ENCODE measurements around the gene FHL3. TPM values are rescaled to one million over a fixed set of nuclear protein-coding genes. Genes with fewer than 3 reads are reported as not detected.

FHL3 gene
- total and polyA plus RNA-seq, 2 of the 8 experiments (the other 6 are each of a cell fraction or from before 2014, with no cell fraction given), result 14.3 to 35.6 TPM

DNA sequence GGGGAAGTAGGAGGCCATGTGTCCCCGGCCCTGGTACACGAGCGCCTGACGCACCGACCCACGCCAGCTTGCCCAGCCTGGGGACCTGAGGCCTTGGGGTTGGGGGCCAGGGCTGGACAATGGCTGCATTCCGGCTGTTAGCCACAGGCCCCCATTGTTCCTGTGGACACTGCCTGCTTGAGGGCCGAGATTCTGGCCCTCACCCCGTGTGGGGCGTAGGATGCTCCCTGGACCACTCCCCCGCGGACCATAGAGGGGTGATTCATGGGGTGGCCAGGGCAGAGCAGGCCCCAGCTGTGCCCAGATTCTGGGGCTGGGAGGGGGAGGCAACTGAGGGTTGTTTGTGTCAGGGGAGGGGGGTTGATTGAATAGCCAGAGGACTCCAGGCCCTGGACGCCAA, 29.6 kb upstream of the FHL3 start:
- Histone ChIP-seq H3K23ac (ENCODE audit: insufficient read length) (no peak overlapping the region), H2BK15ac (ENCODE audit: low read length) (no peak overlapping the region), H3K9ac (replicated peaks in 1 of 4; ENCODE audit: extremely low read depth in 1 of 4, low read depth in 3 of 4, low read length in 3 of 4) (no peak overlapping the region), H3K4ac (replicated peaks; ENCODE audit: insufficient read length, low read depth, low read length) (no peak overlapping the region), H4K91ac (replicated peaks; ENCODE audit: insufficient read length, low read length) (no peak overlapping the region), H4K5ac (ENCODE audit: insufficient read length, low read depth, low read length) (no peak overlapping the region), H2BK120ac (replicated peaks; ENCODE audit: low read depth, low read length) (no peak overlapping the region), H3K18ac (ENCODE audit: extremely low read depth, low read length) (no peak overlapping the region), H3K14ac (ENCODE audit: insufficient read length) (no peak overlapping the region), H3K27ac (ENCODE audit: low read depth, low read length) (no peak overlapping the region), H3K36me3 (ENCODE audit: control insufficient read depth in 2 of 4, insufficient read depth in 4 of 4, low read length in 3 of 4) (no peaks in the 10 kb centered on the region), H2BK12ac (ENCODE audit: low read depth, low read length) (no peak overlapping the region), H3K27me3 (replicated peaks in 1 of 4; ENCODE audit: control insufficient read depth in 3 of 4, extremely low read depth in 1 of 4, insufficient read depth in 3 of 4, low read length in 3 of 4) (no peaks in the 10 kb centered on the region), H4K8ac (ENCODE audit: extremely low read depth, insufficient read depth, low read length) (no peak overlapping the region), H2BK5ac (ENCODE audit: low read depth, low read length) (no peak overlapping the region), H3K4me2 (ENCODE audit: insufficient read depth in 1 of 2, low read depth in 2 of 2, low read length in 2 of 2) (no peak overlapping the region), H2AFZ (ENCODE audit: low read length) (no peak overlapping the region), H3K4me3 (ENCODE audit: extremely low read depth in 1 of 4, insufficient read depth in 2 of 4, low read depth in 3 of 4, low read length in 4 of 4) (no peak overlapping the region), H2AK5ac (ENCODE audit: low read depth, low read length) (peak overlapping the region; percentile 39; the same call in 1 of the 2 replicates), H3K56ac (replicated peaks; ENCODE audit: insufficient read length, low read depth, low read length) (no peak overlapping the region), H4K20me1 (replicated peaks in 1 of 2; ENCODE audit: control insufficient read depth in 1 of 2, insufficient read depth in 2 of 2, low read length in 2 of 2) (no peaks in the 10 kb centered on the region), H3K79me2 (ENCODE audit: control insufficient read depth in 1 of 2, insufficient read depth in 2 of 2, low read length in 2 of 2) (no peaks in the 10 kb centered on the region), H3K23me2 (ENCODE audit: low read depth, low read length) (no peaks in the 10 kb centered on the region; the same call in 1 of the 2 replicates), H3K9me3 (ENCODE audit: insufficient read depth in 2 of 2, low read depth in 1 of 2, low read length in 1 of 2) (no peaks in the 10 kb centered on the region; a peak in 1 of 4 replicates), H2BK20ac (ENCODE audit: low read length) (no peak overlapping the region), H3K4me1 (replicated peaks in 1 of 4; ENCODE audit: control insufficient read depth in 3 of 4, insufficient read depth in 4 of 4, low read length in 3 of 4) (peaks cover 7 to 11% (median 10%) of the 10 kb centered on the region in 4 experiments), H3K79me1 (ENCODE audit: low read depth, low read length) (no peaks in the 10 kb centered on the region)
- POLR2A ChIA-PET (ENCODE audit: partially characterized antibody), result interaction anchor here (1.2 to 1.9 kb wide), 2 partner anchors 12 to 399 kb away, joined by 4 to 5 read pairs; partner anchors contain the start of gene POU3F1
- FAIRE-seq (no peak), DNase-seq (ENCODE audit: low read depth in 1 of 2, low spot score in 2 of 2) (no peak)
- WGBS, 2 experiments (ENCODE audit: extremely low coverage in 1 of 2, insufficient coverage in 1 of 2, insufficient read length in 1 of 2, insufficient replicate concordance in 2 of 2, low coverage in 1 of 2, low lambda C conversion rate in 2 of 2, missing lambda C conversion rate in 1 of 2), result 96% methylated on average over 12 of the region's 13 CpGs; no CpG with 5 or more reads in 1 of the 2 experiments
- TF ChIP-seq RNF2 (IDR thresholded peaks at IDR 0.05; ENCODE audit: borderline replicate concordance, low read depth, low read length, missing control alignments, poor library complexity, severe bottlenecking) (no peak), GABPA (IDR thresholded peaks at IDR 0.05; ENCODE audit: borderline replicate concordance, insufficient read depth, low read length) (no peak), TCF12 (IDR thresholded peaks at IDR 0.05; ENCODE audit: low read depth, low read length) (no peak), POLR2A (IDR thresholded peaks at IDR 0.05; ENCODE audit: control extremely low read depth in 1 of 2, low read depth in 2 of 2, low read length in 2 of 2) (no peak), CBX8 (IDR thresholded peaks at IDR 0.05; ENCODE audit: borderline replicate concordance, low read depth, low read length) (no peak), EGR1 (IDR thresholded peaks at IDR 0.05; ENCODE audit: borderline replicate concordance, low read depth, low read length) (no peak), MAFK (IDR thresholded peaks at IDR 0.05; ENCODE audit: low read depth, low read length) (no peak), CBX5 (IDR thresholded peaks at IDR 0.05; ENCODE audit: low read depth, low read length) (no peak), PHF8 (conservative IDR thresholded peaks at IDR 0.05; ENCODE audit: low read depth, low read length) (no peak)
- TF ChIP-seq, protein P1, sequence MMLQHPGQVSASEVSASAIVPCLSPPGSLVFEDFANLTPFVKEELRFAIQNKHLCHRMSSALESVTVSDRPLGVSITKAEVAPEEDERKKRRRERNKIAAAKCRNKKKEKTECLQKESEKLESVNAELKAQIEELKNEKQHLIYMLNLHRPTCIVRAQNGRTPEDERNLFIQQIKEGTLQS (IDR thresholded peaks at IDR 0.05; ENCODE audit: insufficient read depth, low read depth, low read length), result no peak
- TF ChIP-seq, protein P2, sequence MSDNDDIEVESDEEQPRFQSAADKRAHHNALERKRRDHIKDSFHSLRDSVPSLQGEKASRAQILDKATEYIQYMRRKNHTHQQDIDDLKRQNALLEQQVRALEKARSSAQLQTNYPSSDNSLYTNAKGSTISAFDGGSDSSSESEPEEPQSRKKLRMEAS (IDR thresholded peaks at IDR 0.05), result no peak
- TF ChIP-seq, protein P3, sequence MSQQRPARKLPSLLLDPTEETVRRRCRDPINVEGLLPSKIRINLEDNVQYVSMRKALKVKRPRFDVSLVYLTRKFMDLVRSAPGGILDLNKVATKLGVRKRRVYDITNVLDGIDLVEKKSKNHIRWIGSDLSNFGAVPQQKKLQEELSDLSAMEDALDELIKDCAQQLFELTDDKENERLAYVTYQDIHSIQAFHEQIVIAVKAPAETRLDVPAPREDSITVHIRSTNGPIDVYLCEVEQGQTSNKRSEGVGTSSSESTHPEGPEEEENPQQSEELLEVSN (IDR thresholded peaks at IDR 0.05), result no peak
- CTCF ChIA-PET (ENCODE audit: partially characterized antibody), result interaction anchor here (1.7 to 2.5 kb wide), 3 partner anchors 8 to 36 kb away, joined by 4 to 10 read pairs (median 8); no protein-coding TSS in a partner anchor
